NCI-H446 (cell line): Measurements from ENCODE around the gene SYK.
A peak's percentile ranks its signal among the peaks of the same experiment; 100 is the strongest.
"Not testable (repeated sequence)": the region's sequence is repeated elsewhere in the genome, so short reads cannot be mapped to it uniquely, and the experiment has no call there.

Experiments used
- DNase-seq, 2 experiments: peaks; one replicate each; lab custom pipeline; 2025; lab: John Stamatoyannopoulos, UW

Gene SYK

GRCh38 chr9:90801241-90801972 lies at the start of gene SYK:
Gene SYK, plus strand, starts transcription at chr9:90801819. Its CDS starts 42,080 bp downstream, at chr9:90843899.
- no peak for DNase-seq

- DNase-seq: peak; percentile 10 to 32
Observed at GRCh38 chr9:90755514-90756371, 45.9 kb upstream of the SYK start.

- not testable (repeated sequence) for DNase-seq
Observed at GRCh38 chr9:90760577-90760976, 41.0 kb upstream of the SYK start.

GRCh38 chr9:90766731-90767130 lies 34.9 kb upstream of the SYK start:
- DNase-seq: no peak

- no peak for DNase-seq
Observed at GRCh38 chr9:90767523-90768100, 34.0 kb upstream of the SYK start.

- no peak for DNase-seq
Observed at GRCh38 chr9:90770182-90770738, 31.4 kb upstream of the SYK start.

- DNase-seq: no peak
Observed at GRCh38 chr9:90770927-90771326, 30.7 kb upstream of the SYK start.

- no peak for DNase-seq
Observed at GRCh38 chr9:90772386-90772785, 29.2 kb upstream of the SYK start.

- no peak for DNase-seq
Observed at GRCh38 chr9:90773617-90774016, 28.0 kb upstream of the SYK start.

GRCh38 chr9:90774071-90774470 lies 27.5 kb upstream of the SYK start:
- no peak for DNase-seq

- no peak for DNase-seq
Observed at GRCh38 chr9:90774682-90775081, 26.9 kb upstream of the SYK start.

GRCh38 chr9:90775657-90776056 lies 26.0 kb upstream of the SYK start:
- no peak for DNase-seq

- DNase-seq: no peak
Observed at GRCh38 chr9:90778746-90779145, 22.9 kb upstream of the SYK start.

- no peak for DNase-seq
Observed at GRCh38 chr9:90783552-90783951, 18.1 kb upstream of the SYK start.

GRCh38 chr9:90783964-90784363 lies 17.7 kb upstream of the SYK start:
- no peak for DNase-seq

GRCh38 chr9:90787771-90788460 lies 13.7 kb upstream of the SYK start:
- DNase-seq: no peak

GRCh38 chr9:90788527-90788926 lies 13.1 kb upstream of the SYK start:
- not testable (repeated sequence) for DNase-seq

- DNase-seq: no peak
Observed at GRCh38 chr9:90789408-90789807, 12.2 kb upstream of the SYK start.

GRCh38 chr9:90789862-90790261 lies 11.8 kb upstream of the SYK start:
- no peak for DNase-seq

- DNase-seq: not testable (repeated sequence)
Observed at GRCh38 chr9:90793024-90793423, 8.6 kb upstream of the SYK start.

- no peak for DNase-seq
Observed at GRCh38 chr9:90793729-90794128, 7.9 kb upstream of the SYK start.

GRCh38 chr9:90795084-90795483 lies 6.5 kb upstream of the SYK start:
- DNase-seq: no peak
